HCT116 (cell line): ENCODE data around the gene LPIN1. TPM values are rescaled to one million over a fixed set of nuclear protein-coding genes. Genes with fewer than 3 reads are reported as not detected.

Source experiments
- ATAC-seq: fragments of 200-7000 bp; cut with Tn5 transposase; 2 replicates; pipeline ENCODE4 v1.9.1; 2020; ENCODE audit warnings: mild to moderate bottlenecking, moderate library complexity
- BruUV-seq: library from RNA; stranded (reverse); fragments of 400-500 nt; replicated peaks from 2 replicates; lab custom pipeline; 2021; lab: Mats Ljungman, UMichigan
- CTCF ChIA-PET: fragments of 300-600 bp; sonication (Branson Sonifier 250); formaldehyde crosslinking; loops from one replicate; lab custom pipeline; 2021; ENCODE audit warnings: antibody characterized with exemption; lab: Charles Lee
- POLR2A ChIA-PET: fragments of 300-600, 350-600 bp; sonication (Branson Sonifier 250); formaldehyde crosslinking; loops from one replicate; lab custom pipeline; 2021; ENCODE audit warnings: antibody characterized with exemption; lab: Charles Lee
- RAD21 ChIA-PET, 2 experiments: fragments of 300-600 bp; sonication (Branson Sonifier 250); formaldehyde crosslinking; loops; one replicate each; lab custom pipeline; 2023; ENCODE audit warnings: low total read pairs in 2 of 2; ENCODE audit not compliant: uncharacterized antibody in 2 of 2, unreplicated experiment in 2 of 2, low non-redundant PET in 1 of 2; lab: Charles Lee
- DNase-seq: peaks from one replicate; pipeline ENCODE4 v3.0.0-alpha.2; 2010; ENCODE audit warnings: low read depth, low spot score
- H2AFZ ChIP-seq: fragments of 200-600 bp; shearing (Covaris generic), sonication (generic); 2 replicates; pipeline ENCODE4 v1.6.1; 2017; ENCODE audit warnings: low read depth, mixed run types, mixed read lengths, antibody characterized with exemption, low read length; ENCODE audit not compliant: poor library complexity, severe bottlenecking
- H3K27ac ChIP-seq: 2 replicates; pipeline ENCODE4 v1.5.1; 2012; ENCODE audit warnings: low read depth, low read length
- H3K27me3 ChIP-seq: fragments of 200-600 bp; sonication (generic); 2 replicates; pipeline ENCODE4 v1.6.1; 2016; ENCODE audit warnings: mixed run types, low read length, mixed read lengths; ENCODE audit not compliant: insufficient read depth
- H3K36me3 ChIP-seq, 2 experiments: fragments of 200-500 bp in 1 of 2; fragments of 200-600 bp in 1 of 2; sonication (Bioruptor generic) in 1 of 2; sonication (generic) in 1 of 2; 2 replicates each; pipeline versions ENCODE4 v1.5.1 to v1.6.1; 2014 to 2016; ENCODE audit warnings: low read length in 2 of 2, inconsistent platforms in 1 of 2, mixed read lengths in 1 of 2, mixed run types in 1 of 2; ENCODE audit not compliant: insufficient read depth in 2 of 2, control insufficient read depth in 1 of 2
- H3K4me1 ChIP-seq, 2 experiments: fragments of 200-600 bp in 1 of 2; sonication (generic) in 1 of 2; 2 replicates each; pipeline versions ENCODE4 v1.5.1 to v1.6.1; 2012 to 2017; ENCODE audit warnings: low read length in 2 of 2, inconsistent platforms in 1 of 2, mild to moderate bottlenecking in 1 of 2, mixed read lengths in 1 of 2, mixed run types in 1 of 2, moderate library complexity in 1 of 2; ENCODE audit not compliant: insufficient read depth in 2 of 2, control insufficient read depth in 1 of 2
- H3K4me2 ChIP-seq: fragments of 200-600 bp; sonication (generic); 2 replicates; pipeline ENCODE4 v1.6.1; 2017; ENCODE audit warnings: mixed run types, low read length, mixed read lengths
- H3K4me3 ChIP-seq, 2 experiments: fragments of 200-600 bp in 1 of 2; sonication (generic) in 1 of 2; replicated peaks in 1 of 2; 2 replicates each; pipeline ENCODE4 v1.5.1; 2011 to 2016; ENCODE audit warnings: low read length in 2 of 2, control low read depth in 1 of 2, low read depth in 1 of 2, mild to moderate bottlenecking in 1 of 2, mixed read lengths in 1 of 2, mixed run types in 1 of 2
- H3K79me2 ChIP-seq: fragments of 200-600 bp; sonication (generic); 2 replicates; pipeline ENCODE4 v1.6.1; 2017; ENCODE audit warnings: mild to moderate bottlenecking, mixed run types, low read length, moderate library complexity, mixed read lengths; ENCODE audit not compliant: insufficient read depth
- H3K9ac ChIP-seq: fragments of 200-600 bp; sonication (generic); 2 replicates; pipeline ENCODE4 v1.6.1; 2016; ENCODE audit warnings: low read length, mixed read lengths
- H3K9me2 ChIP-seq: fragments of 200-600 bp; sonication (generic), shearing (Covaris generic); 2 replicates; pipeline ENCODE4 v1.6.1; 2017; ENCODE audit warnings: mixed run types, mild to moderate bottlenecking, moderate library complexity; ENCODE audit not compliant: insufficient read depth
- H3K9me3 ChIP-seq, 2 experiments: fragments of 200-500 bp in 1 of 2; fragments of 200-600 bp in 1 of 2; sonication (Bioruptor generic) in 1 of 2; sonication (generic) in 1 of 2; 2 replicates each; pipeline ENCODE4 v1.6.1; 2014 to 2017; ENCODE audit warnings: low read length in 2 of 2, mixed read lengths in 2 of 2, inconsistent platforms in 1 of 2, low read depth in 1 of 2, mild to moderate bottlenecking in 1 of 2, mixed run types in 1 of 2, moderate library complexity in 1 of 2; ENCODE audit not compliant: control insufficient read depth in 1 of 2, insufficient read depth in 1 of 2
- H4K20me1 ChIP-seq: fragments of 200-600 bp; sonication (generic), shearing (Covaris generic); 2 replicates; pipeline ENCODE4 v1.6.1; 2017; ENCODE audit warnings: mixed run types, mild to moderate bottlenecking, moderate library complexity; ENCODE audit not compliant: insufficient read depth
- ATF3 ChIP-seq: IDR thresholded peaks from 2 replicates; pipeline ENCODE4 v1.6.1; 2012
- CBX3 ChIP-seq: IDR thresholded peaks from 2 replicates; pipeline ENCODE4 v1.6.1; 2012; ENCODE audit warnings: low read depth
- CTCF ChIP-seq, 3 experiments: fragments of 200-600 bp in 1 of 3; sonication (generic) in 1 of 3; IDR thresholded peaks in 2 of 3; conservative IDR thresholded peaks in 1 of 3; 2 replicates each; pipeline ENCODE4 v1.5.1; 2012 to 2017; ENCODE audit warnings: low read depth in 2 of 3, low read length in 2 of 3, antibody characterized with exemption in 1 of 3, borderline replicate concordance in 1 of 3, control low read depth in 1 of 3, mild to moderate bottlenecking in 1 of 3, mixed read lengths in 1 of 3, mixed run types in 1 of 3, moderate library complexity in 1 of 3; ENCODE audit not compliant: insufficient read depth in 1 of 3
- EGR1 ChIP-seq: IDR thresholded peaks from 2 replicates; pipeline ENCODE4 v1.6.1; 2012; ENCODE audit warnings: low read depth
- EZH2 ChIP-seq: fragments of 200-600 bp; sonication (generic); IDR thresholded peaks from 2 replicates; pipeline ENCODE4 v1.6.1; 2017; ENCODE audit warnings: antibody characterized with exemption, mixed run types
- EZH2phosphoT487 ChIP-seq: fragments of 200-600 bp; IDR thresholded peaks from 2 replicates; pipeline ENCODE4 v1.6.1; 2018; ENCODE audit warnings: antibody characterized with exemption, borderline replicate concordance
- FOSL1 ChIP-seq: IDR thresholded peaks from 2 replicates; pipeline ENCODE4 v1.6.1; 2012; ENCODE audit warnings: low read depth
- JUND ChIP-seq: IDR thresholded peaks from 2 replicates; pipeline ENCODE4 v1.6.1; 2012
- MAX ChIP-seq: IDR thresholded peaks from 2 replicates; pipeline ENCODE4 v1.6.1; 2012
- POLR2A ChIP-seq: IDR thresholded peaks from 2 replicates; pipeline ENCODE4 v1.7.0; 2011; ENCODE audit warnings: borderline replicate concordance; ENCODE audit not compliant: insufficient read depth, insufficient read length; ENCODE audit errors: extremely low read depth
- POLR2AphosphoS5 ChIP-seq: IDR thresholded peaks from 2 replicates; pipeline ENCODE4 v1.6.1; 2011; ENCODE audit warnings: mild to moderate bottlenecking, low read depth, low read length, moderate library complexity
- REST ChIP-seq: IDR thresholded peaks from 2 replicates; pipeline ENCODE4 v1.6.1; 2012; ENCODE audit warnings: low read depth
- SIN3A ChIP-seq: IDR thresholded peaks from 2 replicates; pipeline ENCODE4 v1.6.1; 2012; ENCODE audit warnings: low read depth
- SRF ChIP-seq: IDR thresholded peaks from 2 replicates; pipeline ENCODE4 v1.6.1; 2012; ENCODE audit warnings: low read depth
- TCF7L2 ChIP-seq: IDR thresholded peaks from 2 replicates; pipeline ENCODE4 v1.7.0; 2011; ENCODE audit warnings: borderline replicate concordance, inconsistent platforms; ENCODE audit not compliant: insufficient read depth, insufficient read length; ENCODE audit errors: extremely low read depth
- YY1 ChIP-seq: IDR thresholded peaks from 2 replicates; pipeline ENCODE4 v1.6.1; 2011; ENCODE audit warnings: low read length, low read depth, moderate library complexity, mild to moderate bottlenecking; ENCODE audit not compliant: insufficient replicate concordance; ENCODE audit errors: extremely low read depth
- ZFX ChIP-seq: fragments of 450-650 bp; IDR thresholded peaks from 2 replicates; pipeline ENCODE4 v1.6.1; 2017
- intact Hi-C: fragments of 100-400 bp; cut with micrococcal nuclease; formaldehyde crosslinking; loops from 2 replicates; pipeline ENCODE4 v1.10.0; 2022
- total RNA-seq: library from RNA; stranded (reverse); gene quantifications from one replicate; pipeline ENCODE4 v1.2.1, GENCODE V29; 2021; ENCODE audit not compliant: unreplicated experiment

LPIN1 gene
- total RNA-seq, 1 experiment from 2014 or later: 16.7 TPM

GRCh38 chr2:11718606-11719005 is 27.8 kb upstream of the LPIN1 start:
- H3K4me3 ChIP-seq: no peak overlapping the region
- no peak for ATAC-seq
- CTCF ChIA-PET: interaction anchor here (2.1 kb wide), 1 partner anchor 26 kb away, joined by 7 read pairs; no protein-coding TSS in a partner anchor

More at GRCh38 chr2:11718606-11719005, 27.8 kb upstream of the LPIN1 start:
- DNase-seq: no peak
- Histone ChIP-seq H3K9me2 (no peaks in the 10 kb centered on the region), H3K9me3 (no peaks in the 10 kb centered on the region), H3K27ac (no peak overlapping the region), H3K4me2 (no peak overlapping the region), H2AFZ (no peak overlapping the region), H3K36me3 (no peaks in the 10 kb centered on the region), H3K4me1 (no peaks in the 10 kb centered on the region), H3K9ac (no peak overlapping the region), H3K79me2 (no peaks in the 10 kb centered on the region), H3K27me3 (peaks cover 42% of the 10 kb centered on the region), H4K20me1 (no peaks in the 10 kb centered on the region)
- no TSS peak for BruUV-seq
- POLR2A ChIA-PET: no interaction called here
- RAD21 ChIA-PET: no interaction called here
- intact Hi-C loops: no loop called here
- TF ChIP-seq CTCF (IDR thresholded peaks at IDR 0.05 in 2 of 3, conservative IDR thresholded peaks at IDR 0.05 in 1 of 3; ENCODE audit: borderline replicate concordance in 1 of 3, insufficient read depth in 1 of 3, low read depth in 2 of 3, low read length in 2 of 3): no peak
- TF ChIP-seq FOSL1: no peak
- TF ChIP-seq EZH2phosphoT487: no peak
- TF ChIP-seq POLR2AphosphoS5: no peak
- TF ChIP-seq POLR2A: no peak
- no peak for TF ChIP-seq EGR1
- TF ChIP-seq ATF3: no peak
- TF ChIP-seq TCF7L2: no peak
- TF ChIP-seq EZH2: no peak
- TF ChIP-seq JUND: no peak
- no peak for TF ChIP-seq ZFX
- no peak for TF ChIP-seq MAX
- TF ChIP-seq SIN3A: no peak
- no peak for TF ChIP-seq CBX3
- TF ChIP-seq YY1: no peak
- TF ChIP-seq SRF: no peak
- TF ChIP-seq REST: no peak
